Heart left ventricle (tissue), 13 donors: ENCODE measurements around the gene STIM1.

Source experiments
- POLR2A ChIP-seq, 2 donors: fragments of 450-650 bp; IDR thresholded peaks; one replicate each; pipeline ENCODE4 v1.6.1; 2017; ENCODE audit warnings: antibody characterized with exemption in 2 of 2, mild to moderate bottlenecking in 2 of 2, moderate library complexity in 2 of 2
- TF ChIP-seq, protein P1 (sequence below), 12 donors: fragments of 200-600 bp; sonication (generic) in 4 of 12; IDR thresholded peaks; one replicate each; pipeline versions ENCODE4 v1.5.0 to v1.8.0; 2018 to 2022; ENCODE audit warnings: antibody characterized with exemption in 12 of 12, mild to moderate bottlenecking in 5 of 12
- donor health status: ischemic (EF 13 %, LVEDD 7.1; RV severe dilation, severe dysfunction).
- donor health status: DM: no; HTN: yes; CAD: no.
- donor health status: DM: no; HTN: no; CAD: no.
- donor health status: ischemic (EF 25% LVEDD 6.9; RV normal size, moderate dysfunction).
- donor health status: ischemic (EF 25% LVEDD 5.7; RV mildly dilated, moderate dysfunction).
- donor health status: ischemic (EF 35%, LVEDD 5.7; RV mildly dilated, moderate dysfunction).
- donor health status: nonischemic (EF 11% LVEDD 7.7; RV severe dilation, severe dysfunction).
- donor health status: DM: yes; HTN: yes; CAD: no.
- donor health status: PGD.
- donor health status: ischemic (EF 29% LVEDD 5.4; RV normal size, mild dysfunction).
- donor health status: nonischemic (EF 23%, LVEDD 6.1; RV moderate dilation, normal function).

DNA sequence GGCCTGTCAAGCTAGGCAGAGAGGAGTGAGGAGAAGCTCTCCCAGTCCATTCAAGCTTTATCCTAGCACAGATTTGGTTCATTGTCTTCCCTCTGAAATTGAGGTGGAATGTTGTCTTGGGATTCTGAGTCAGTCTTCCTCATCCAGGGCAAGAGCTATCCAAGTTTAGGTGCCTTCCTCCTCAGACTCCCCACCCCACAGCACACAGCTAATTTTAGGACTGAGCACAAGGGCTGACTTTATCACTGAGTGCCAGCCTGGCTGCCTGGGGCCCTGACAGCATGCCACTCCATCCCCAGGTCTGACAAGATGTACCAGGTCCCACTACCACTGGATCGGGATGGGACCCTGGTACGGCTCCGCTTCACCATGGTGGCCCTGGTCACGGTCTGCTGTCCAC is 44.5 kb upstream of the STIM1 start:
- TF ChIP-seq POLR2A (IDR thresholded peaks at IDR 0.05): no peak
- TF ChIP-seq, protein P1, sequence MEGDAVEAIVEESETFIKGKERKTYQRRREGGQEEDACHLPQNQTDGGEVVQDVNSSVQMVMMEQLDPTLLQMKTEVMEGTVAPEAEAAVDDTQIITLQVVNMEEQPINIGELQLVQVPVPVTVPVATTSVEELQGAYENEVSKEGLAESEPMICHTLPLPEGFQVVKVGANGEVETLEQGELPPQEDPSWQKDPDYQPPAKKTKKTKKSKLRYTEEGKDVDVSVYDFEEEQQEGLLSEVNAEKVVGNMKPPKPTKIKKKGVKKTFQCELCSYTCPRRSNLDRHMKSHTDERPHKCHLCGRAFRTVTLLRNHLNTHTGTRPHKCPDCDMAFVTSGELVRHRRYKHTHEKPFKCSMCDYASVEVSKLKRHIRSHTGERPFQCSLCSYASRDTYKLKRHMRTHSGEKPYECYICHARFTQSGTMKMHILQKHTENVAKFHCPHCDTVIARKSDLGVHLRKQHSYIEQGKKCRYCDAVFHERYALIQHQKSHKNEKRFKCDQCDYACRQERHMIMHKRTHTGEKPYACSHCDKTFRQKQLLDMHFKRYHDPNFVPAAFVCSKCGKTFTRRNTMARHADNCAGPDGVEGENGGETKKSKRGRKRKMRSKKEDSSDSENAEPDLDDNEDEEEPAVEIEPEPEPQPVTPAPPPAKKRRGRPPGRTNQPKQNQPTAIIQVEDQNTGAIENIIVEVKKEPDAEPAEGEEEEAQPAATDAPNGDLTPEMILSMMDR (IDR thresholded peaks at IDR 0.05): no peak
